Measurements from ENCODE around the gene DUSP7. TPM values are rescaled to one million over a fixed set of nuclear protein-coding genes. Genes with fewer than 3 reads are reported as not detected.

Gene DUSP7
- total RNA-seq, 2 experiments from 2014 or later, result 4.8 to 5.2 TPM

GRCh38 chr3:52085681-52086282, 29.4 kb upstream of the DUSP7 start:
- ChIA-PET POLR2A (no interaction called here), CTCF (no interaction called here)
- Mint-ChIP-seq H3K27me3 (no peaks in the 10 kb centered on the region), H3K4me1 (ENCODE audit: low read depth) (peaks cover 11% of the 10 kb centered on the region), H3K27ac (no peak overlapping the region), H3K9me3 (no peaks in the 10 kb centered on the region), H3K36me3 (ENCODE audit: low read depth) (no peaks in the 10 kb centered on the region), H3K4me3 (no peak overlapping the region)
- Histone ChIP-seq H3K27ac (ENCODE audit: low read depth in 1 of 2, low read length in 2 of 2) (no peak overlapping the region), H3K27me3 (ENCODE audit: control insufficient read depth in 1 of 2, insufficient read depth in 2 of 2, low read length in 2 of 2) (no peaks in the 10 kb centered on the region), H3K9me3 (ENCODE audit: control insufficient read depth in 1 of 2, insufficient read depth in 1 of 2, low read length in 2 of 2) (no peaks in the 10 kb centered on the region), H3K4me1 (ENCODE audit: insufficient read depth, low read length) (peaks cover 19% of the 10 kb centered on the region), H3K4me3 (ENCODE audit: low read length) (no peak overlapping the region), H3K36me3 (ENCODE audit: insufficient read depth, low read length) (no peaks in the 10 kb centered on the region)
- DNase-seq, result no peak
- ATAC-seq (ENCODE audit: poor library complexity), result no peak
- TF ChIP-seq CTCF (IDR thresholded peaks at IDR 0.05), result no peak
- intact Hi-C loops (cut with DNase I, micrococcal nuclease), result no loop called here

- no peaks in the 10 kb centered on the region for H3K36me3 ChIP-seq (ENCODE audit: insufficient read depth, low read length)
- peaks cover 19% of the 10 kb centered on the region for H3K4me1 ChIP-seq (ENCODE audit: insufficient read depth, low read length)
- H3K27me3 Mint-ChIP-seq, result no peaks in the 10 kb centered on the region
- no peaks in the 10 kb centered on the region for H3K27me3 ChIP-seq (ENCODE audit: control insufficient read depth in 1 of 2, insufficient read depth in 2 of 2, low read length in 2 of 2)
- POLR2A ChIA-PET, result no interaction called here
- no peak overlapping the region for H3K27ac ChIP-seq (ENCODE audit: low read depth in 1 of 2, low read length in 2 of 2)
- ATAC-seq (ENCODE audit: poor library complexity) (no peak), DNase-seq (no peak)
- H3K27ac Mint-ChIP-seq, result no peak overlapping the region
- intact Hi-C loops (cut with DNase I, micrococcal nuclease), result no loop called here
- H3K36me3 Mint-ChIP-seq (ENCODE audit: low read depth), result no peaks in the 10 kb centered on the region
- H3K9me3 ChIP-seq (ENCODE audit: control insufficient read depth in 1 of 2, insufficient read depth in 1 of 2, low read length in 2 of 2), result no peaks in the 10 kb centered on the region
- TF ChIP-seq CTCF (IDR thresholded peaks at IDR 0.05), result no peak
- CTCF ChIA-PET, result no interaction called here
- peaks cover 11% of the 10 kb centered on the region for H3K4me1 Mint-ChIP-seq (ENCODE audit: low read depth)
- H3K9me3 Mint-ChIP-seq, result no peaks in the 10 kb centered on the region
- H3K4me3 ChIP-seq (ENCODE audit: low read length), result no peak overlapping the region
- H3K4me3 Mint-ChIP-seq, result no peak overlapping the region
Observed at GRCh38 chr3:52084954-52085680, 28.7 kb upstream of the DUSP7 start.

GRCh38 chr3:52084216-52084945, 28.0 kb upstream of the DUSP7 start:
- ChIA-PET CTCF (no interaction called here), POLR2A (no interaction called here)
- Mint-ChIP-seq H3K9me3 (no peaks in the 10 kb centered on the region), H3K4me1 (ENCODE audit: low read depth) (peaks cover 11% of the 10 kb centered on the region), H3K27me3 (no peaks in the 10 kb centered on the region), H3K27ac (no peak overlapping the region), H3K4me3 (no peak overlapping the region), H3K36me3 (ENCODE audit: low read depth) (no peaks in the 10 kb centered on the region)
- H3K4me1 ChIP-seq (ENCODE audit: insufficient read depth, low read length), result peaks cover 19% of the 10 kb centered on the region
- no peak for TF ChIP-seq CTCF (IDR thresholded peaks at IDR 0.05)
- no peak overlapping the region for H3K27ac ChIP-seq (ENCODE audit: low read depth in 1 of 2, low read length in 2 of 2)
- H3K4me3 ChIP-seq (ENCODE audit: low read length), result no peak overlapping the region
- DNase-seq (no peak), ATAC-seq (ENCODE audit: poor library complexity) (no peak)
- H3K36me3 ChIP-seq (ENCODE audit: insufficient read depth, low read length), result no peaks in the 10 kb centered on the region
- no peaks in the 10 kb centered on the region for H3K27me3 ChIP-seq (ENCODE audit: control insufficient read depth in 1 of 2, insufficient read depth in 2 of 2, low read length in 2 of 2)
- no peaks in the 10 kb centered on the region for H3K9me3 ChIP-seq (ENCODE audit: control insufficient read depth in 1 of 2, insufficient read depth in 1 of 2, low read length in 2 of 2)
- intact Hi-C loops (cut with DNase I, micrococcal nuclease), result no loop called here
